Epithelial cell of esophagus (primary cell): ENCODE results near the gene RAG2.
A peak's percentile ranks its signal among the peaks of the same experiment; 100 is the strongest.

ENCODE experiments used
- DNase-seq: peaks from one replicate; pipeline ENCODE4 v3.0.0; 2010; ENCODE audit warnings: low read depth
- H3K4me3 ChIP-seq: 2 replicates; pipeline ENCODE4 v1.5.1; 2011; ENCODE audit warnings: mild to moderate bottlenecking, low read length, control low read depth
- CTCF ChIP-seq: IDR thresholded peaks from 2 replicates; pipeline ENCODE4 v1.5.1; 2011; ENCODE audit warnings: low read depth, mild to moderate bottlenecking, low read length, control low read depth, inconsistent platforms; ENCODE audit not compliant: insufficient read depth; ENCODE audit errors: missing control alignments

The RAG2 gene

DNA sequence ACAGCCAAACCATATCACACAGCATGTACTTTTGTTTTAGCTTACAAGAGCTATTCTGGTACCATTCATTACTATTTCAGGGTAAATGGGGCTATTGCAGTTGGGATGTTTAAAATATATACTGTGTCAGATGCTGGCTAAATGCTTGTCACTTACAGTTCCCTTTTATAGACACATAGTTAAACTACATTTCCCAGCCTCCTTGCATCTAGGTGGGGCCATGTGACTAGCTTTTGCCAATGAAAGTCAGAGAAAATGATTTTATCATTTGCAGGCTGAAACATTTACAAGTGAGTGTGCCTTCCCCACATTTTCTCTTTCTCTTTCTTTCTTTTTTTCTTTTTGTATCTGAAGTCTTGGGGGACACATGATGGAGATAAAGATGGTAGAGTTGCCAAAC, 11.5 kb downstream of the RAG2 start:
- no peak overlapping the region for H3K4me3 ChIP-seq
- TF ChIP-seq CTCF: no peak
- DNase-seq: no peak

DNA sequence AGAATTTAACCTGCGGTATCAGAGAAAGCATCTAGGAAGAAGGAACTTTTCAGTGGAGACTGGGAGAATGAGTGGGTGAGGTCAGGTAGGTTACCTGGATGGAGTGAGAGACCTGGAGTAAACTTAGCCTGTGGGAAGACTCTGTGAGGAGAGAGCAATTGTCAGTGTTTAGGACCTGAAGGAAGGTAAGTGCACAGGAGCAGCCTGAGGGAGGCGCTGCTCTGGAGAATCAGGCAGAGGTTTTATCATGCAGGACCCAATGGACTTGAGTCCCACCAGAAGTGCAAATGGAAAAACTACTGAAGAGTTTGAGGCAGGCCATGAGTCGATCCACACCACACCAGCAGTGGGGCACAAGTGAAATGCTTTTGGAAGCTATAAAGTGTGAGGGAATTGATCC, 14.4 kb downstream of the RAG2 start:
- no peak for TF ChIP-seq CTCF
- DNase-seq: no peak
- H3K4me3 ChIP-seq: no peak overlapping the region

DNA sequence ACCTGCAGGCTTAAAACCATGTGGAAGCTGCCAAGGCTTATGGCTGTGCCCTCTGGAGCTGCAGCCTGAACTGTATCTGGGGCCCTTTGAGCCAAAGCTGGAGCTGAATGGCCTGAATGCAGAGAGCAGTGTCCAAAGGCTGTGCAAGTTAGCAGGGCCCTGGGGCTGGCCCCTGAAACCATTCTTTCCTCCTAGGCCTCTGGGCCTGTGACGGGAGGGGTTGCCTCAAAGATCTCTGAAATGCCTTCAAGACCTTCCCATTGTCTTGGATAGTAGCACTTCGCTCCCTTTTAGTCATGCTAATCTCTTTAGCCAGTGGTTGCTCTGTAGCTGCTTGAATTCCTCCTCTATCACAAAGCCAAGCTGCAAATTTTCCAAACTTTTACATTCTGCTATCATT, 16.5 kb downstream of the RAG2 start:
- TF ChIP-seq CTCF: no peak
- no peak overlapping the region for H3K4me3 ChIP-seq
- DNase-seq: no peak

- no peak for DNase-seq
- TF ChIP-seq CTCF: no peak
- no peak overlapping the region for H3K4me3 ChIP-seq
Measured at GRCh38 chr11:36578458-36578857, 19.6 kb downstream of the RAG2 start.

- TF ChIP-seq CTCF: no peak
- peak; percentile 8 for DNase-seq
- no peak overlapping the region for H3K4me3 ChIP-seq
Measured at GRCh38 chr11:36577859-36578258, 20.2 kb downstream of the RAG2 start.

DNA sequence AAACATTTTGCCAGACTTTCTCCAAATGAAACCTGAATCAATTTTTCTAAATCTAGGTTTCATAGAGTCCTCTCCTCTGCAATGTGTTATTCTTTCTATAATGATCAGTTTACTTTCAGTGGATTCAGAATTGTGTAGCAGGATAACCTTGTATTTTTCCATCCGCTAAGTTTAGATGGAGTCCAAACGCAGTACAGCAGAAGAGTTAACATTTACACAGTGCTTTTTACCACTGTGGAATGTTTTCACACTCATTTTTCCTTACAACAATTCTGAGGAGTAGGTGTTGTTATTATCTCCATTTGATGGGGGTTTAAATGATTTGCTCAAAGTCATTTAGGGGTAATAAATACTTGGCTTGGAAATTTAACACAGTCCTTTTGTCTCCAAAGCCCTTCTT, 20.7 kb downstream of the RAG2 start:
- H3K4me3 ChIP-seq: no peak overlapping the region
- DNase-seq: no peak
- no peak for TF ChIP-seq CTCF

GRCh38 chr11:36574486-36574885, 23.6 kb downstream of the RAG2 start:
- TF ChIP-seq CTCF: no peak
- no peak overlapping the region for H3K4me3 ChIP-seq
- DNase-seq: no peak
